ENCODE measurements around the gene RBBP8.
"Not testable (repeated sequence)": the region's sequence is repeated elsewhere in the genome, so short reads cannot be mapped to it uniquely, and the experiment has no call there.

The RBBP8 gene

DNA sequence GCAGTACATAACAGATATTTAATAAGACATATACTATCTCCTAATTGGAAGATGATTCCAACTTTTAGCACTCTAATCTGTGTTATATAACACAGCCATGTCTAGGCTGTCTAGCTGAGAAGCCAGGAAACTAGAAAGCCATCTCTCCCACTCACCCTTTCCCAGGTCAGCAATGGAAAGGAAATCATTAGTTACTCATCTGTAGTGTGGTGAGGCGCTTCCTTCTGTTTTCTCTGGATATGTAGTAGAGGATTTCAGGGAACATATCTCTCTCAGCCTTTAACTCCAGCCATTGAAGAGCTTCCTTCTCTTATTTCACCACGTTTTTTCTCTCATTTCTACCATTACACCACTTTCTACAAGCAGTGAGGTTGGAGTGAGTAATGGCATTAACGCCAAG, 19.4 kb downstream of the RBBP8 start:
- DNase-seq (ENCODE audit: low read depth): no peak
- no peak overlapping the region for H3K4me3 ChIP-seq (ENCODE audit: low read depth, low read length)
- in situ Hi-C loops (cut with HindIII; ENCODE audit: low sequenced_read_pairs): no loop called here
- TF ChIP-seq, protein P1, sequence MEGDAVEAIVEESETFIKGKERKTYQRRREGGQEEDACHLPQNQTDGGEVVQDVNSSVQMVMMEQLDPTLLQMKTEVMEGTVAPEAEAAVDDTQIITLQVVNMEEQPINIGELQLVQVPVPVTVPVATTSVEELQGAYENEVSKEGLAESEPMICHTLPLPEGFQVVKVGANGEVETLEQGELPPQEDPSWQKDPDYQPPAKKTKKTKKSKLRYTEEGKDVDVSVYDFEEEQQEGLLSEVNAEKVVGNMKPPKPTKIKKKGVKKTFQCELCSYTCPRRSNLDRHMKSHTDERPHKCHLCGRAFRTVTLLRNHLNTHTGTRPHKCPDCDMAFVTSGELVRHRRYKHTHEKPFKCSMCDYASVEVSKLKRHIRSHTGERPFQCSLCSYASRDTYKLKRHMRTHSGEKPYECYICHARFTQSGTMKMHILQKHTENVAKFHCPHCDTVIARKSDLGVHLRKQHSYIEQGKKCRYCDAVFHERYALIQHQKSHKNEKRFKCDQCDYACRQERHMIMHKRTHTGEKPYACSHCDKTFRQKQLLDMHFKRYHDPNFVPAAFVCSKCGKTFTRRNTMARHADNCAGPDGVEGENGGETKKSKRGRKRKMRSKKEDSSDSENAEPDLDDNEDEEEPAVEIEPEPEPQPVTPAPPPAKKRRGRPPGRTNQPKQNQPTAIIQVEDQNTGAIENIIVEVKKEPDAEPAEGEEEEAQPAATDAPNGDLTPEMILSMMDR (IDR thresholded peaks at IDR 0.05; ENCODE audit: low read depth, low read length, missing control alignments): no peak

GRCh38 chr18:22953982-22954381, 20.9 kb downstream of the RBBP8 start:
- in situ Hi-C loops (cut with HindIII; ENCODE audit: low sequenced_read_pairs); DNase-seq (ENCODE audit: low read depth); H3K4me3 ChIP-seq (ENCODE audit: low read depth, low read length): not testable (repeated sequence)

GRCh38 chr18:22956226-22956625, 23.1 kb downstream of the RBBP8 start:
- no peak overlapping the region for H3K4me3 ChIP-seq (ENCODE audit: low read depth, low read length)
- TF ChIP-seq, protein P1 (IDR thresholded peaks at IDR 0.05; ENCODE audit: low read depth, low read length, missing control alignments): no peak
- in situ Hi-C loops (cut with HindIII; ENCODE audit: low sequenced_read_pairs): no loop called here
- no peak for DNase-seq (ENCODE audit: low read depth)

GRCh38 chr18:22961156-22961555, 28.0 kb downstream of the RBBP8 start:
- no peak for DNase-seq (ENCODE audit: low read depth)
- in situ Hi-C loops (cut with HindIII; ENCODE audit: low sequenced_read_pairs): no loop called here
- TF ChIP-seq, protein P1 (IDR thresholded peaks at IDR 0.05; ENCODE audit: low read depth, low read length, missing control alignments): no peak
- no peak overlapping the region for H3K4me3 ChIP-seq (ENCODE audit: low read depth, low read length)

DNA sequence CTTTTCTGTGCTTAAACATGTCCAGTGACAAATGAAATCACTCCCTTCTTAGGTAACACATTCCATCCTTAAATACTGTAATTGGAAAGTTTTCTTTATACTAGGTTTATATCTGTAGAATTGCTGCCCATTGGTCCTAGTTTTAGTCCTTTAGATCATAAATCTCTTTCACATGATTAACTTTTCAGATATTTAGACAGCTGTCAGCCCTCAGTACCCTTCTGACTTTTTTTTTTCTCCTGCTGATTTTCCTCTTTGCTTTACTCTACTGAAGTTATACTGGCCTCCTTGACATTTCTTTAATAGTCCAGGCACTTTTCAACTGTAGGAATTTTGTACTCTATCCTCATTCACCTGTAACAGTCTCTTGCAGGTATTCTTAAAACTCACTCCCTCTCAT, 28.9 kb downstream of the RBBP8 start:
- DNase-seq (ENCODE audit: low read depth): no peak
- TF ChIP-seq, protein P1 (IDR thresholded peaks at IDR 0.05; ENCODE audit: low read depth, low read length, missing control alignments): no peak
- in situ Hi-C loops (cut with HindIII; ENCODE audit: low sequenced_read_pairs): no loop called here
- H3K4me3 ChIP-seq (ENCODE audit: low read depth, low read length): no peak overlapping the region

DNA sequence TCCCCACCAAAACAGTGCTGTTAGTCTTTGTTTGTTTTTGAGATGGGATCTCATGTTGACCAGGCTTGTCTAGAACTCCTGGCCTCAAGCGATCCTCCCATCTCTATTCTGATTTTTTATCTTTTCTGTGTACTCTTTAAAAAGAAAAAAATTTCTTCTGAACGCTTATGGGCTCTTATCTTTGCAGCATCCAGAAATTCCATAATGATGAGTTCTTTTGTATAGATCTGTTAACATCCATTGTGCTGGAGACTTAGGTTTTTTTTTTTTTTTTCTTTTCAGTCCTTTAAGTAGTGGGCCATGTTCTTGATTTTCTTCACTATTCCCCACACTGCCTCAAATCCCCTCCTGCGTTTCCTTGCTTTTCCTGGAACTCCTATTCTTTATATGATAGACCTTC, 31.0 kb downstream of the RBBP8 start:
- no peak for DNase-seq (ENCODE audit: low read depth)
- in situ Hi-C loops (cut with HindIII; ENCODE audit: low sequenced_read_pairs): no loop called here
- H3K4me3 ChIP-seq (ENCODE audit: low read depth, low read length): no peak overlapping the region
- TF ChIP-seq, protein P1 (IDR thresholded peaks at IDR 0.05; ENCODE audit: low read depth, low read length, missing control alignments): no peak

DNA sequence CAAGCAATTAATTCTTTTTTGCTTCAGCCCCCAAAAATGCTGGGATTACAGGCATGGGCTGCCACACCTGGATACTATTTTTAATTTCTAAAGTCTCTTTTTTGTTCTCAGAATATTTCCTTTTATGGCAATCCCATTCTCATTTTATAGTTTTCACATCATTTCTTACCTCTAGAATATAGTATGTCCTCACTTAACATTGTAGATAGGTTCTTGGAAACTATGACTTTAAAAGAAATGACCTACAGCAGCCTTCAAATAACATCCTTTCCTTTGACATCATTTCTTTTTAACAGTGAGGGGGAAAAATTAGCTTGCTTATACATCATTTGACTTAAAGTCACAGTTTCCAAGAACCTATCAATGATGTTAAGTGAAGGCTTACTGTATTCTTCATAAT, 31.6 kb downstream of the RBBP8 start:
- in situ Hi-C loops (cut with HindIII; ENCODE audit: low sequenced_read_pairs): no loop called here
- TF ChIP-seq, protein P1 (IDR thresholded peaks at IDR 0.05; ENCODE audit: low read depth, low read length, missing control alignments): no peak
- no peak for DNase-seq (ENCODE audit: low read depth)

More for the DNA sequence above, 31.6 kb downstream of the RBBP8 start:
- no peak overlapping the region for H3K4me3 ChIP-seq (ENCODE audit: low read depth, low read length)
